Heart left ventricle (tissue), 13 donors: Measurements from ENCODE around the gene HPSE2.

Source experiments
- CTCF ChIP-seq, 12 donors: fragments of 200-600 bp; sonication (generic) in 4 of 12; IDR thresholded peaks; one replicate each; pipeline versions ENCODE4 v1.5.0 to v1.8.0; 2018 to 2022; ENCODE audit warnings: antibody characterized with exemption in 12 of 12, mild to moderate bottlenecking in 5 of 12
- POLR2A ChIP-seq, 2 donors: fragments of 450-650 bp; IDR thresholded peaks; one replicate each; pipeline ENCODE4 v1.6.1; 2017; ENCODE audit warnings: antibody characterized with exemption in 2 of 2, mild to moderate bottlenecking in 2 of 2, moderate library complexity in 2 of 2
- donor health status: ischemic (EF 13 %, LVEDD 7.1; RV severe dilation, severe dysfunction).
- donor health status: DM: no; HTN: yes; CAD: no.
- donor health status: DM: no; HTN: no; CAD: no.
- donor health status: ischemic (EF 25% LVEDD 6.9; RV normal size, moderate dysfunction).
- donor health status: ischemic (EF 25% LVEDD 5.7; RV mildly dilated, moderate dysfunction).
- donor health status: ischemic (EF 35%, LVEDD 5.7; RV mildly dilated, moderate dysfunction).
- donor health status: nonischemic (EF 11% LVEDD 7.7; RV severe dilation, severe dysfunction).
- donor health status: DM: yes; HTN: yes; CAD: no.
- donor health status: PGD.
- donor health status: ischemic (EF 29% LVEDD 5.4; RV normal size, mild dysfunction).
- donor health status: nonischemic (EF 23%, LVEDD 6.1; RV moderate dilation, normal function).

- TF ChIP-seq POLR2A (IDR thresholded peaks at IDR 0.05) (no peak), CTCF (IDR thresholded peaks at IDR 0.05) (no peak)
These were observed 65.5 kb downstream of the HPSE2 start for GRCh38 chr10:99170116-99170675.
